GM12892 (cell line): Measurements from ENCODE around the gene ALPK3.

ENCODE experiments used
- POLR2A ChIP-seq: IDR thresholded peaks from 2 replicates; pipeline ENCODE4 v1.6.1; 2011; ENCODE audit warnings: low read depth, low read length, control low read depth
- POLR2AphosphoS5 ChIP-seq: IDR thresholded peaks from 2 replicates; pipeline ENCODE4 v1.6.1; 2011; ENCODE audit warnings: low read depth, low read length, control low read depth

- TF ChIP-seq POLR2A, result no peak
- no peak for TF ChIP-seq POLR2AphosphoS5
These were observed 68.6 kb downstream of the ALPK3 start for GRCh38 chr15:84885801-84886200.
